ENCODE data around the gene CENPS. TPM values are rescaled to one million over a fixed set of nuclear protein-coding genes. Genes with fewer than 3 reads are reported as not detected.
"Not testable (repeated sequence)": the region's sequence is repeated elsewhere in the genome, so short reads cannot be mapped to it uniquely, and the experiment has no call there.

Gene CENPS
- total RNA-seq, 1 donor from 2014 or later: 6.1 TPM

GRCh38 chr1:10470043-10470442, 39.8 kb downstream of the CENPS start:
- Histone ChIP-seq H3K27ac (replicated peaks) (no peak overlapping the region), H3K4me1 (peaks cover 17% of the 10 kb centered on the region), H3K36me3 (peaks cover 47% of the 10 kb centered on the region), H3K4me3 (no peak overlapping the region), H3K9me3 (replicated peaks) (no peaks in the 10 kb centered on the region), H3K27me3 (ENCODE audit: low read depth) (no peaks in the 10 kb centered on the region)
- intact Hi-C loops (cut with micrococcal nuclease): no loop called here
- TF ChIP-seq, protein P1, sequence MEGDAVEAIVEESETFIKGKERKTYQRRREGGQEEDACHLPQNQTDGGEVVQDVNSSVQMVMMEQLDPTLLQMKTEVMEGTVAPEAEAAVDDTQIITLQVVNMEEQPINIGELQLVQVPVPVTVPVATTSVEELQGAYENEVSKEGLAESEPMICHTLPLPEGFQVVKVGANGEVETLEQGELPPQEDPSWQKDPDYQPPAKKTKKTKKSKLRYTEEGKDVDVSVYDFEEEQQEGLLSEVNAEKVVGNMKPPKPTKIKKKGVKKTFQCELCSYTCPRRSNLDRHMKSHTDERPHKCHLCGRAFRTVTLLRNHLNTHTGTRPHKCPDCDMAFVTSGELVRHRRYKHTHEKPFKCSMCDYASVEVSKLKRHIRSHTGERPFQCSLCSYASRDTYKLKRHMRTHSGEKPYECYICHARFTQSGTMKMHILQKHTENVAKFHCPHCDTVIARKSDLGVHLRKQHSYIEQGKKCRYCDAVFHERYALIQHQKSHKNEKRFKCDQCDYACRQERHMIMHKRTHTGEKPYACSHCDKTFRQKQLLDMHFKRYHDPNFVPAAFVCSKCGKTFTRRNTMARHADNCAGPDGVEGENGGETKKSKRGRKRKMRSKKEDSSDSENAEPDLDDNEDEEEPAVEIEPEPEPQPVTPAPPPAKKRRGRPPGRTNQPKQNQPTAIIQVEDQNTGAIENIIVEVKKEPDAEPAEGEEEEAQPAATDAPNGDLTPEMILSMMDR (IDR thresholded peaks at IDR 0.05; ENCODE audit: borderline replicate concordance): no peak
- no peak for DNase-seq

- peak overlapping the region; percentile 73 for H3K27ac ChIP-seq (replicated peaks)
- H3K4me1 ChIP-seq: peaks cover 32% of the 10 kb centered on the region
- TF ChIP-seq, protein P1 (IDR thresholded peaks at IDR 0.05; ENCODE audit: borderline replicate concordance): no peak
- no peaks in the 10 kb centered on the region for H3K9me3 ChIP-seq (replicated peaks)
- DNase-seq: no peak
- peaks cover 32% of the 10 kb centered on the region for H3K36me3 ChIP-seq
- intact Hi-C loops (cut with micrococcal nuclease): no loop called here
- H3K4me3 ChIP-seq: peak overlapping the region; percentile 87
- H3K27me3 ChIP-seq (ENCODE audit: low read depth): no peaks in the 10 kb centered on the region
Observed at GRCh38 chr1:10471411-10472219, 41.4 kb downstream of the CENPS start.

GRCh38 chr1:10472220-10473144, 42.2 kb downstream of the CENPS start, which contains the start of gene DFFA:
TSS of gene DFFA (minus strand) at chr1:10472529. CDS start at chr1:10472458, 71 bp downstream.
- intact Hi-C loops (cut with micrococcal nuclease): no loop called here
- Histone ChIP-seq H3K4me1 (peaks cover 41% of the 10 kb centered on the region), H3K4me3 (peak within 1 kb of the TSS; percentile 87), H3K27me3 (ENCODE audit: low read depth) (no peaks in the 10 kb centered on the region), H3K36me3 (peaks cover 23% of the 10 kb centered on the region), H3K27ac (replicated peaks) (peak within 1 kb of the TSS; percentile 73), H3K9me3 (replicated peaks) (no peaks in the 10 kb centered on the region)
- peak; percentile 93 for DNase-seq
- TF ChIP-seq, protein P1 (IDR thresholded peaks at IDR 0.05; ENCODE audit: borderline replicate concordance): no peak

GRCh38 chr1:10473145-10473765, 43.0 kb downstream of the CENPS start:
- H3K9me3 ChIP-seq (replicated peaks): no peaks in the 10 kb centered on the region
- peak overlapping the region; percentile 73 for H3K27ac ChIP-seq (replicated peaks)
- peaks cover 42% of the 10 kb centered on the region for H3K4me1 ChIP-seq
- DNase-seq: no peak
- H3K4me3 ChIP-seq: peak overlapping the region; percentile 87
- TF ChIP-seq, protein P1 (IDR thresholded peaks at IDR 0.05; ENCODE audit: borderline replicate concordance): no peak
- peaks cover 15% of the 10 kb centered on the region for H3K36me3 ChIP-seq
- intact Hi-C loops (cut with micrococcal nuclease): no loop called here
- no peaks in the 10 kb centered on the region for H3K27me3 ChIP-seq (ENCODE audit: low read depth)

GRCh38 chr1:10474309-10474612, 44.0 kb downstream of the CENPS start:
- DNase-seq; H3K36me3 ChIP-seq; intact Hi-C loops (cut with micrococcal nuclease); H3K9me3 ChIP-seq (replicated peaks); H3K27me3 ChIP-seq (ENCODE audit: low read depth): not testable (repeated sequence)
- H3K4me3 ChIP-seq: peak overlapping the region; percentile 91
- peak overlapping the region; percentile 92 for H3K27ac ChIP-seq (replicated peaks)
- H3K4me1 ChIP-seq: peaks cover 42% of the 10 kb centered on the region
